22Rv1 (cell line): ENCODE measurements around the gene PRRC2B.
"Not testable (repeated sequence)": the region's sequence is repeated elsewhere in the genome, so short reads cannot be mapped to it uniquely, and the experiment has no call there.

Source experiments
- H3K27ac ChIP-seq: fragments of 450-650 bp; 2 replicates; pipeline ENCODE4 v1.5.1; 2017
- CTCF ChIP-seq: fragments of 450-650 bp; IDR thresholded peaks from 2 replicates; pipeline ENCODE4 v1.5.1; 2017; ENCODE audit warnings: mild to moderate bottlenecking
- ZFX ChIP-seq: fragments of 450-650 bp; IDR thresholded peaks from 2 replicates; pipeline ENCODE4 v1.6.1; 2017; ENCODE audit warnings: antibody characterized with exemption, borderline replicate concordance

Gene PRRC2B

GRCh38 chr9:131543141-131543540, 149.3 kb downstream of the PRRC2B start:
- H3K27ac ChIP-seq: peak overlapping the region; percentile 92; the same call in 1 of the 2 replicates
- TF ChIP-seq CTCF (no peak), ZFX (no peak)

- TF ChIP-seq CTCF (peak; percentile 12; the same call in 1 of the 2 replicates), ZFX (no peak)
- H3K27ac ChIP-seq: peak within 1 kb of the TSS; percentile 92
Measured at GRCh38 chr9:131545003-131545785, 151.3 kb downstream of the PRRC2B start, which contains the start of gene PRRT1B. Gene PRRT1B, plus strand, starts transcription at chr9:131545523. Its CDS starts 93 bp downstream, at chr9:131545616.

- peak overlapping the region; percentile 92 for H3K27ac ChIP-seq
- no peak for TF ChIP-seq ZFX
- TF ChIP-seq CTCF: no peak
Measured at GRCh38 chr9:131545786-131546335, 152.0 kb downstream of the PRRC2B start.

GRCh38 chr9:131546336-131547084, 152.6 kb downstream of the PRRC2B start:
- H3K27ac ChIP-seq: peak overlapping the region; percentile 92
- TF ChIP-seq ZFX (no peak), CTCF (no peak)

GRCh38 chr9:131549186-131549585, 155.3 kb downstream of the PRRC2B start:
- not testable (repeated sequence) for H3K27ac ChIP-seq
